Myocyte (in vitro differentiated cells): ENCODE measurements around the gene ZAP70. TPM values are rescaled to one million over a fixed set of nuclear protein-coding genes. Genes with fewer than 3 reads are reported as not detected.
"Not testable (repeated sequence)": the region's sequence is repeated elsewhere in the genome, so short reads cannot be mapped to it uniquely, and the experiment has no call there.

Experiments used
- DNase-seq: peaks from one replicate; pipeline ENCODE4 v3.0.0-alpha.2; 2012; ENCODE audit warnings: low read depth
- total RNA-seq: library from RNA; depleted of rRNA; stranded (reverse); fragments of >200 nt; gene quantifications from 2 replicates; pipeline ENCODE4 v1.2.3, GENCODE V29; 2014

Gene ZAP70
- total RNA-seq, 1 donor from 2014 or later, result 2.2 TPM

- peak; percentile 85 for DNase-seq
These were observed 15.8 kb upstream of the ZAP70 start for GRCh38 chr2:97697252-97698235.

GRCh38 chr2:97698530-97698929 lies 14.8 kb upstream of the ZAP70 start:
- DNase-seq, result no peak

- peak; percentile 79 for DNase-seq
These were observed 13.5 kb upstream of the ZAP70 start for GRCh38 chr2:97699765-97700444.

- DNase-seq, result no peak
These were observed 12.2 kb upstream of the ZAP70 start for GRCh38 chr2:97701186-97701585.

- DNase-seq, result peak; percentile 87
These were observed 11.4 kb upstream of the ZAP70 start for GRCh38 chr2:97701851-97702465.

GRCh38 chr2:97702731-97703470 lies 10.5 kb upstream of the ZAP70 start:
- no peak for DNase-seq

GRCh38 chr2:97703741-97704140 lies 9.6 kb upstream of the ZAP70 start:
- no peak for DNase-seq

GRCh38 chr2:97704989-97705388 lies 8.4 kb upstream of the ZAP70 start:
- no peak for DNase-seq

- no peak for DNase-seq
These were observed 7.3 kb upstream of the ZAP70 start for GRCh38 chr2:97706112-97706511.

GRCh38 chr2:97706708-97707345 lies 6.5 kb upstream of the ZAP70 start:
- DNase-seq, result no peak

- no peak for DNase-seq
These were observed 5.9 kb upstream of the ZAP70 start for GRCh38 chr2:97707362-97708047.

GRCh38 chr2:97708048-97708380 lies 5.4 kb upstream of the ZAP70 start:
- DNase-seq, result no peak

- DNase-seq, result no peak
These were observed 4.8 kb upstream of the ZAP70 start for GRCh38 chr2:97708608-97709007.

GRCh38 chr2:97711394-97711711 lies 2.0 kb upstream of the ZAP70 start:
- DNase-seq, result no peak

- not testable (repeated sequence) for DNase-seq
These were observed 1.2 kb upstream of the ZAP70 start for GRCh38 chr2:97712175-97712574.

GRCh38 chr2:97712693-97713295 lies 582 bp upstream of the ZAP70 start:
- no peak for DNase-seq

GRCh38 chr2:97714084-97714949 lies 941 bp downstream of the ZAP70 start:
- no peak for DNase-seq

GRCh38 chr2:97714950-97715652 lies 1.7 kb downstream of the ZAP70 start:
- DNase-seq, result no peak
